GM13976 (cell line): ENCODE measurements around the gene PACS2.
A peak's percentile ranks its signal among the peaks of the same experiment; 100 is the strongest.

ENCODE experiments used
- DNase-seq: peaks from one replicate; pipeline ENCODE4 v3.0.0; 2012; ENCODE audit warnings: low spot score
- in situ Hi-C: fragments of 300-500 bp; cut with MboI; formaldehyde crosslinking; loops from one replicate; pipeline ENCODE4 v1.12.0; 2022; ENCODE audit warnings: low sequenced_read_pairs, mixed read lengths, inconsistent platforms; ENCODE audit not compliant: unreplicated experiment
- TF ChIP-seq, protein P1 (sequence below): IDR thresholded peaks from 2 replicates; pipeline ENCODE4 v1.5.1; 2012; ENCODE audit warnings: borderline replicate concordance, mild to moderate bottlenecking; ENCODE audit not compliant: insufficient read depth; ENCODE audit errors: extremely low read depth, missing control alignments, control extremely low read depth

The PACS2 gene

DNA sequence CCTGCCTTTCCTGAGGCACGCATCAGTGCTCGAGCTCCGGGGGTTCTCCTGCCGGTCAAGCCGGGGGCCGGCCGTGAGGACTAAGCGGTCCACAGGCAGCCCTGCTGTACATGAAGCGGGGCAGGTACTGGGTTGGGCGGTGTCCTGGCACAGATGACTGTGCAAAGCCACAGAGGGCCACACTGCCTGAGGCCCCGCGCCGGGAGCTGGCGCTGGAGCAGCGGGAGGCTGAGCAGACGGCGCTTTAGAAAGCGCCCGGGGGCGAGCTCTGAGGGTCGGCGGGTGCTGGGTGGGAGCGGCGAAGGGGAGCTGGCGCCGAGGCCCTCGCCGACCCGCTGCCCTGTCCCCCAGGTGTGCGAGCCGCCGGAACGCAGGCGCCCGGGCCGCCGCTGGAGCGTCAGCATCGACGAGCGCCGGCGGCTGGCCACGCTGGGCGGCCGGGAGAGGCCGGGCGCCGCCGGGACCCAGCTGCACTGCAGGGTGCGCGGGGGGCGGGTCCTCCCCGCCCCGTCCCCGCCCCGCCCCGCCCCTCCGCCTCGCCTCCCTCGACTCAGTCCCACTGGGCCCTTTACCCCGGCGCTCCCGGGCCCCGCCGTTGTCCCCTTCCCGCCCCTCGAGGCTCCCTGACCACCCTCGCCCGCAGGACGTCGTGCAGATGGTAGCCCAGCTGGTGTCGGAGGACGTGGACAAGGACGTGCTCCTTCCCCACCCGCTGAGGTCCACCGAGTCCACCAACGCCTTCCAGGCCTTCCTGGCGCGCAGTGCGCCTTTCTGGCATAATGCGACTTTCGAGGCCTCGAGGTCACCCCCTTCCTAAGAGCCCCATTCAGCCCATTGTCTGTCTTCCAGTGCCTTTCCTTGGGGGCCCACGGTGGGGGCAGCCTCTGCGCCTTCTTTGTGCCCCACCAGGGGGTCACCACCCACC, 96.7 kb downstream of the PACS2 start:
- in situ Hi-C loops, result no loop called here
- TF ChIP-seq, protein P1, sequence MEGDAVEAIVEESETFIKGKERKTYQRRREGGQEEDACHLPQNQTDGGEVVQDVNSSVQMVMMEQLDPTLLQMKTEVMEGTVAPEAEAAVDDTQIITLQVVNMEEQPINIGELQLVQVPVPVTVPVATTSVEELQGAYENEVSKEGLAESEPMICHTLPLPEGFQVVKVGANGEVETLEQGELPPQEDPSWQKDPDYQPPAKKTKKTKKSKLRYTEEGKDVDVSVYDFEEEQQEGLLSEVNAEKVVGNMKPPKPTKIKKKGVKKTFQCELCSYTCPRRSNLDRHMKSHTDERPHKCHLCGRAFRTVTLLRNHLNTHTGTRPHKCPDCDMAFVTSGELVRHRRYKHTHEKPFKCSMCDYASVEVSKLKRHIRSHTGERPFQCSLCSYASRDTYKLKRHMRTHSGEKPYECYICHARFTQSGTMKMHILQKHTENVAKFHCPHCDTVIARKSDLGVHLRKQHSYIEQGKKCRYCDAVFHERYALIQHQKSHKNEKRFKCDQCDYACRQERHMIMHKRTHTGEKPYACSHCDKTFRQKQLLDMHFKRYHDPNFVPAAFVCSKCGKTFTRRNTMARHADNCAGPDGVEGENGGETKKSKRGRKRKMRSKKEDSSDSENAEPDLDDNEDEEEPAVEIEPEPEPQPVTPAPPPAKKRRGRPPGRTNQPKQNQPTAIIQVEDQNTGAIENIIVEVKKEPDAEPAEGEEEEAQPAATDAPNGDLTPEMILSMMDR, result no peak
- peak; percentile 92 for DNase-seq

- in situ Hi-C loops, result no loop called here
- no peak for DNase-seq
- TF ChIP-seq, protein P1, result no peak
Observed at GRCh38 chr14:105411985-105412770, 97.6 kb downstream of the PACS2 start.

DNA sequence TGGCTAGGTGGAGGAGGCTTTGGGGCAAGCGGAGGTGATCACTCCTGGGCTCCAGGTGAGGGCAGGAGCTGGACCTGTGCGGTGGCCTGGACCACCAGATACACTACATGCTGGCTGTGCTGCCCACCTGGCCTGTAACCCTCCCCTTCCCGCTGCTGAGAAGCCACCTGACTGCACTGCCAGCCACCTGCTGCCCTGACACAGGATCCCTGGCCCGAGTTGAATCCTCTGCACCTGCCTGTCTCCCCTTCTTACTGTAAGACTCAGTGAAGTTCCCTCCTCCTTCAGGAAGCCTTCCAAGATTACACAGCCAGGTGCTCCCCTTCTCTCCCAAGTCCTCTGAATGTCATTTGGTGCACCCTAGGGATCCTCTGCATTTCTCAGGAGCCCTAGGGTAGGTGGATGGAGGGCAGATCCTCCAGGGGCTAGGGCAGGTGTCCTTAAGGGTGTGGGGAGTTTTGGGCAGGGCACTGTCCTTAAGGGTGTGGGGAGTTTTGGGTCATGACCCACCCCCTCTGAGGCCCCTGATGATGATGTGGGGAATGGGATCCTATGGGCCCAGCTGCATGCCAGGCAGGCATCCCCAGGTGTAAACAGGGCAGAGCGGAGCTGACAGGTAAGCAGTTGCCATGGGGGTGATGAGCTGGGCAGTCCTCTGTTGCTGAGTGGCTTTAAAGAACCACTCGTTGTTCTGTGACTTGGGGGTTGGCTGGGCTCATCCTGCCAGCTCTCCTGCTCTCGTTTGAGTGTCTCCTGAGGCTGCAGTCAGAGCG, 98.4 kb downstream of the PACS2 start:
- DNase-seq, result no peak
- in situ Hi-C loops, result no loop called here
- TF ChIP-seq, protein P1, result no peak

- no peak for DNase-seq
- in situ Hi-C loops, result no loop called here
Observed at GRCh38 chr14:105413544-105413886, 99.0 kb downstream of the PACS2 start.

GRCh38 chr14:105414456-105415371, 100.2 kb downstream of the PACS2 start:
- in situ Hi-C loops, result no loop called here
- DNase-seq, result peak; percentile 89
- TF ChIP-seq, protein P1, result peak; percentile 80

More at GRCh38 chr14:105413544-105413886, 99.0 kb downstream of the PACS2 start:
- TF ChIP-seq, protein P1, result no peak
